CD4-positive, alpha-beta T cell treated with Interleukin-17A for 4 hours (primary cell): ENCODE measurements around the gene TM6SF1.
"Not testable (repeated sequence)": the region's sequence is repeated elsewhere in the genome, so short reads cannot be mapped to it uniquely, and the experiment has no call there.

Experiments used
- DNase-seq: peaks from one replicate; pipeline ENCODE4 v3.0.0-alpha.2; 2020; ENCODE audit warnings: mixed read lengths

TM6SF1 gene

GRCh38 chr15:83118968-83119367 lies 11.5 kb downstream of the TM6SF1 start:
- DNase-seq: no peak

- no peak for DNase-seq
Observed at GRCh38 chr15:83119968-83120581, 12.6 kb downstream of the TM6SF1 start.

GRCh38 chr15:83123529-83123928 lies 16.1 kb downstream of the TM6SF1 start:
- no peak for DNase-seq

- DNase-seq: no peak
Observed at GRCh38 chr15:83127547-83128150, 20.2 kb downstream of the TM6SF1 start.

GRCh38 chr15:83129791-83130190 lies 22.3 kb downstream of the TM6SF1 start:
- no peak for DNase-seq

GRCh38 chr15:83132861-83133523 lies 25.5 kb downstream of the TM6SF1 start:
- no peak for DNase-seq

- DNase-seq: not testable (repeated sequence)
Observed at GRCh38 chr15:83142151-83142550, 34.7 kb downstream of the TM6SF1 start.

GRCh38 chr15:83144771-83145170 lies 37.3 kb downstream of the TM6SF1 start:
- no peak for DNase-seq

GRCh38 chr15:83153288-83153687 lies 45.8 kb downstream of the TM6SF1 start:
- DNase-seq: no peak

GRCh38 chr15:83155942-83156341 lies 48.5 kb downstream of the TM6SF1 start:
- no peak for DNase-seq

- DNase-seq: no peak
Observed at GRCh38 chr15:83158393-83158792, 50.9 kb downstream of the TM6SF1 start.

GRCh38 chr15:83160741-83161140 lies 53.3 kb downstream of the TM6SF1 start:
- no peak for DNase-seq

- no peak for DNase-seq
Observed at GRCh38 chr15:83163032-83163431, 55.6 kb downstream of the TM6SF1 start.

- no peak for DNase-seq
Observed at GRCh38 chr15:83164111-83164770, 56.8 kb downstream of the TM6SF1 start.

GRCh38 chr15:83164771-83165404 lies 57.4 kb downstream of the TM6SF1 start:
- no peak for DNase-seq

- no peak for DNase-seq
Observed at GRCh38 chr15:83166218-83166617, 58.8 kb downstream of the TM6SF1 start.

- no peak for DNase-seq
Observed at GRCh38 chr15:83166830-83167229, 59.4 kb downstream of the TM6SF1 start.

GRCh38 chr15:83169576-83169975 lies 62.1 kb downstream of the TM6SF1 start:
- DNase-seq: not testable (repeated sequence)

- DNase-seq: no peak
Observed at GRCh38 chr15:83170474-83171165, 63.2 kb downstream of the TM6SF1 start.

- DNase-seq: no peak
Observed at GRCh38 chr15:83174891-83175290, 67.4 kb downstream of the TM6SF1 start.

- DNase-seq: no peak
Observed at GRCh38 chr15:83178390-83178789, 70.9 kb downstream of the TM6SF1 start.

- DNase-seq: no peak
Observed at GRCh38 chr15:83178869-83179325, 71.5 kb downstream of the TM6SF1 start.

GRCh38 chr15:83185561-83185960 lies 78.1 kb downstream of the TM6SF1 start:
- DNase-seq: no peak
